ENCODE results near the gene TMEM54. TPM values are rescaled to one million over a fixed set of nuclear protein-coding genes. Genes with fewer than 3 reads are reported as not detected.

The TMEM54 gene, protein sequence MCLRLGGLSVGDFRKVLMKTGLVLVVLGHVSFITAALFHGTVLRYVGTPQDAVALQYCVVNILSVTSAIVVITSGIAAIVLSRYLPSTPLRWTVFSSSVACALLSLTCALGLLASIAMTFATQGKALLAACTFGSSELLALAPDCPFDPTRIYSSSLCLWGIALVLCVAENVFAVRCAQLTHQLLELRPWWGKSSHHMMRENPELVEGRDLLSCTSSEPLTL
- 10.5 TPM for total RNA-seq
- long read RNA-seq, transcript TMEM54-202 (6 exons, 999 nt), result major isoform, 11 of 13 reads
- long read RNA-seq, partial matches to known transcripts, result 0 of 13 reads
- long read RNA-seq, other reads (novel, unspliced or antisense), result 2 of 13 reads

DNA sequence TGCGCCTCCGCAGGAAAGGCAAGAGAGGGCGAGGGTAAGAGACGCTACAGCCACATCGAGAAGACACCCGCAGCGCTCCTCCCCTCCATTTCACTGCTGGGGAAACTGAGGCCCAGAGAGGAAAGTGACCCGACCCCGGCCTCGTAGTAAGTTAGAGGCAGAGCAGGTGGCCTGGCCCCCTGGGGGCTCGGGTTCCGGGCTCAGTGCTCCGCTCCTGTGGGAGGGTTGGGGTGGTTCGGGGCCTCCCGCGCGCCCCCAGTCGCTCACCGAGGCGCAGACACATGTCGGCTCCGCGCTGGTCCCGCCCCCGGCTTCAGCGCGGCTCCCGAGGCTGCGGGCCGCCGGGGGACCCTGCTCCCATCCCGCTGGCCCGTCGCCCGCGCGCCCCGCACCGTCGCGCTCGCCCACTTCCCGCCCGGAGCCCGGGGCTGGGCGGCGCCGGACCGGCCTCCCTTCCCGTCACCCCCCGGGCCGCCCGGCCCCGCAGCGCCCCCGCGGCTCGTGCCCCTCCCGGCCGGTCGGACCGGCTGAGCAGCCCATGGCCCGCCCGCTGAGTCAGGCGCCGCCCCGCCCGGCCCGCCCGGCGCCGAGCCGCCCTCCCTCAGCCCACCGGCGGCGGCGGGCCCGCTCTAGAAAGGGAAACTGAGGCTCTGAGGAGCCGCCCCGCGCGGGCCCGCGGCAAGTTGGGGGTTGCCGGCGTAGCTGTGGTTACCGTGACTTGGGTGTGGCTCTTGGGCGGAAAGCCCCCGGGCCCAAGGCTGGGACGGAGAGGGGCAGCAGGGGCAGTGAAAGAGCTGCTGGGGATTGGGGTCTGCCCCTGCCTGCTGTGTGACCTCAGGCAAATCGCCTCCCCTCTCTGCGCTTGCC, at the start of gene TMEM54:
Gene TMEM54, minus strand, starts transcription at position 434 of the 867 bp plus-strand sequence. Its CDS starts 151 bp downstream, at position 283.
- intact Hi-C loops (cut with DNase I), result no loop called here
- ATAC-seq (ENCODE audit: poor library complexity) (peak; percentile 86), DNase-seq (peak; percentile 64)

DNA sequence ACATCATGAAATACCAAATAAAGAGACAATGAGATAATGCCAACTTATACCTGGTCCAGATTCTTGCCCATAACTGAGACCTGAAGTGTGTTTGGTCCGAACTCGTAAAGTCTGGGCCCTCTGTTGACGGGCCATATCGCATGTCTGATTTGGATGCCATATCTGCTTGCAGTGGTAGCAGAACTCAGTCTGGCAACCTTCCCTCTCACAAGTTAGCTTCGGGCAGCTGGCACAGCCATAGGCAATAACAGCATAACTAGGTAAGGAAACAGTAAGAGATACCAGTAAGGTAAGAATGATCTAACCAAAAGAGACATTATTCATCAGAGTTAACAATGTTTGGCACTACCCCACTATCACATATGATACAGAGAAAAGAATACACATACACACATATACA, 48.3 kb upstream of the TMEM54 start:
- intact Hi-C loops (cut with DNase I), result no loop called here

DNA sequence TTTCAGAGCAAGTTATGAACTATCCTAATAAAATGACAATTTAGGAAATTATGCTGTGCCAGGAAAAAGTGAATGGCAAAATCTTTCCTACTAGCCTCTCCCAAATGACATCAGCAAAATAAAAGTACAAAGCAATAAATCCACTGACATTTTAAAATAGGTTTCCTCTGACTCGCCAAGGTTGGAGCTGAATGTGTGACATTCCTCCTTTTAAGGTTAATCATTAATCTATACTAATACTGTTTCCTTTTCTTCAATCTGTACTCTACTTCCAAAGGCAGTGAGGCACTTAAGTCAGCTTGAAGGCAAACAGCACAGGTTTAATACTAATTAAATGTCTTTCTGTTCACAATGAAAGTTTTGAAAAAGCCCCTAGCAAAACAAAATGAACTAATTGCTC, 47.7 kb upstream of the TMEM54 start:
- DNase-seq (no peak), ATAC-seq (ENCODE audit: poor library complexity) (no peak)
- intact Hi-C loops (cut with DNase I), result no loop called here

More for the DNA sequence above, 48.3 kb upstream of the TMEM54 start:
- ATAC-seq (ENCODE audit: poor library complexity) (peak; percentile 55), DNase-seq (no peak)

DNA sequence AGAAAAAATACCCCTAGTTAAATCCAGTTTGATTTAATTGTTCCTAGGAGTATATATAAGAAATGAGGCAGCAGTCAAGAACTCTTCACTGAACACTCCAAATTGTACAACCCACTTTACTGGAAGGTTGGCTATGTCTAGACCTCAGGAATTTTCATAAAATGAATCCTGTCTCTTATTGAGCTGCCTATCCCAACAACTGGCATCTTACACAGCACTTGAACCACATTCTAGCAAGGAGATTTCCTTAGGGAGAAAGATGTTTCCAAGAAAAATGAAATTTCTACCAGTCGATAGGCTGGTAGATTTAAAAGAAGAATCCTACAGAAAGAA, 47.2 kb upstream of the TMEM54 start:
- ATAC-seq (ENCODE audit: poor library complexity) (no peak), DNase-seq (no peak)
- intact Hi-C loops (cut with DNase I), result no loop called here

DNA sequence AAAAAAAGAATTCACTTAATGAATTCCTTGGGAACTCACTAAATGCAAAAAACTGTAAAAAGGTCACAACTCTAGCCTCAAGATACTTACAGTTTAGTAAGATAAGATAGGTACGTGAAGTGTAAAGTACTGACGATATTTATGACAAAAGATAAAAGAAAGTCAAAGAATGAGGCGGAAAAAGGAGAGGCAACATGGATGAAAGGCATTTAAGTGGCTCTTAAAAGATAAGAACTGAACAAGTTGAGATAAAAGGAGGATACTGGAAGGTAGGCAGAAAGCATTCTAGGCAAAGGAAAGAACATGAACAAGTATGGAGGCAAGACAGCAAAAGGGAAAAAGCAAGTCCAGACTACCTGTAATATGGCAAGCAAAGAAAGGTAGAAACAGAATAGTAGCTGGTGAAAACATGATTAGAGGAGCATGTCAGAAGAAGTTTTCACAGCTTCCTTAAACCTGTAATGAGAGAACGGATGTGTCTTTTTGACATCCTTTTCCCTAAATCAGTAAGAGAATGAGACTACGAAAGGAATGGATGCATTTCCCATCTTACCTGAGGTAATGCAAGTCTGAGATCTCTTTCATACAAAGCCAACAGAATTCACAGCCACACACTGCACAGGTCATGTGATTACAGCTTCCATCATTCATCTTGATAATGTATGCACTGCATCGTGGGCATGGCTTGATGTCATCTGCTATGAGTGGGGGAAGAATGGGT, 46.6 kb upstream of the TMEM54 start:
- DNase-seq (no peak), ATAC-seq (ENCODE audit: poor library complexity) (no peak)
- intact Hi-C loops (cut with DNase I), result no loop called here

DNA sequence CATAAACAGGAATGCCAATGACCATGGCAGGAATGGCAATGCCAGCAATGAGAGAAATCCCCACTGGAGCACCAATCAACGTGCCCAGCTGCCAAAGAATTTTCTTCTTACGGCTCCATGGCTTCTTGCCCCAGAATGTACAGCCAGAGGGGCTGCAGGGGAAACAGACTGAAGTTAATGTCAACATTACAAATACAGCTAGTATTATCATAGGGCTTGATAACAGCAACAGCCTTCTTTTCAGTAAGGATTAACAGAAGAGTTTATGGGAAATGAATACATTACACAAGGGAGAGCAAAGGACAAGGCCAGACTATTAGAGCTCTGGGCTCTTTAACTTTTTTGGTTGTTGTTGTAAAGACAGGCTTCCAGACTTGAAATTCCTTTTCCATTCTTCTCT, 45.2 kb upstream of the TMEM54 start:
- intact Hi-C loops (cut with DNase I), result no loop called here
- ATAC-seq (ENCODE audit: poor library complexity) (no peak), DNase-seq (no peak)

DNA sequence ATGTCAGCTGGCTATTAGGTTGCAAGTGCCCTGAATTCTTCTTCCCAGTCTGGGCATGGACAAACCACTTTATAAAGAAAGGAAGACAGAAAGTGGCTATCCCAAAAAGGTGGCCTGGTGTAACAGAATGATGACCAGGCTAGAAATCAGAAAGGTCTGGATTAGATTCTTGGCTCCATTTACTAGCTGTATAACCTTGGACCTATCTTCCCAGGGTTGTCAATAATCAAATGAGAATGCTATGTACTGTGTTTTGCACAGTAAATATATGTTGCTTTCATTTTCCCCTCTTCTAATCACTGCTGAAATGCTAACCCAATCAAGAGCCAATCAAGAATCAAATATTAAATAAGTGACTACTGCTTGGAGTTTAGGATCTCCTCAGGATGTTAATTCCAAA, 43.0 kb upstream of the TMEM54 start:
- DNase-seq (no peak), ATAC-seq (ENCODE audit: poor library complexity) (no peak)
- intact Hi-C loops (cut with DNase I), result no loop called here

DNA sequence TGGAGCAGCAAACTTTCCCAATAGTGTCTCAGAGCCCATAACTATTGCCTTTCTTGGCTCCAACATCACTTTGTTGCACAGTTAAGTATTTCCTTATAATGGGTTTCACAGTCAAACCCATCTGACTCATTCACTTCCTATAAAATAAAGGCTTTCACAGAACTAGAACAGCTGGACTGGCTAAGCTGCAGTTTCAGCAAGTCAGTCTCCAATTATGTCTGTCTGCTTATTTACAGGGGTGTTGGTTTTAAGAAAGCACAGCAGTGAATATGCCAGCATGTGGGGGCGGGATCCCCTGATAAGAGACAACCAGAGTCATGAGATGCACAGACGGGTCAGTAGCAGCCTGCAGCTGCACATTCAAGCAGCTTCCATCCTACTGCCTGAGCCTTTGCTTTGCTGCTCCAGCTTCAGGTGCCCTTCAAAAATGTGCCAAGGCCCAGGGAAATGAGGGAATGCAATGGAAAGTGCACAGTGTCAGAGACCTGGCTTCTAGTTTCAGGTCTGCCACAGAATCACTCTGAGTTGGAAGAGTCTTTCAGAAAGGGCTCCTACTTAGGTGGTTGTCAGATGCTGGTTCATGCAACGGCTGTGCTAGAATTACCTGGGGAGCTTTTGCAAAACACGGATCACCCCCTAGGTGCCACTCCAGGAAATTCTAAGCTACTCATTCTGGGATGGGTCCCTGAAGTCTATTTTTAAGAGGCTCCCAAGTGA, 38.6 kb upstream of the TMEM54 start:
- peak; percentile 73 for ATAC-seq (ENCODE audit: poor library complexity)
- intact Hi-C loops (cut with DNase I), result loop anchor here (10.0 kb wide), 1 partner anchor 145 kb away; the partner anchor contains the start of gene AZIN2
- peak; percentile 62 for DNase-seq

DNA sequence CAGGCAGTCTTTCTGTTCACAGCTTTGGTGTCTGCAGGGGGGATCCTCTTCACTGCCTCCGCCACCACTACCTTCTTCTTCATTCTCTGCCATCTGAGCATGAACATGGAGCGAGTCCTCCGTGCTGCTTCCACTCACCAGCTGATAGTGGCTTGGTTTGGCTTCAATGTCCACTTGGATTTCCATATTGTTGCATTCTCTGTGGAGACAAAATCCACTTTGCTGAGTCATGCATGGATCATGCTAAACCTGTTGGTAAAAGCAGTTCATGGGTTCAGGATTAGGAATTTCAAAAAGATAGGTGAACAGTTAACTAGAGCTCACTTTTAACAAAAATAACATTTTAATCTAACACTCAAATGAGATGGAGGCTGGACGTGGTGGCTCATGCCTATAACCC, 35.9 kb upstream of the TMEM54 start:
- no peak for ATAC-seq (ENCODE audit: poor library complexity)
- intact Hi-C loops (cut with DNase I), result loop anchor here (10.0 kb wide), 1 partner anchor 148 kb away; the partner anchor contains the start of gene AZIN2
- DNase-seq, result no peak

DNA sequence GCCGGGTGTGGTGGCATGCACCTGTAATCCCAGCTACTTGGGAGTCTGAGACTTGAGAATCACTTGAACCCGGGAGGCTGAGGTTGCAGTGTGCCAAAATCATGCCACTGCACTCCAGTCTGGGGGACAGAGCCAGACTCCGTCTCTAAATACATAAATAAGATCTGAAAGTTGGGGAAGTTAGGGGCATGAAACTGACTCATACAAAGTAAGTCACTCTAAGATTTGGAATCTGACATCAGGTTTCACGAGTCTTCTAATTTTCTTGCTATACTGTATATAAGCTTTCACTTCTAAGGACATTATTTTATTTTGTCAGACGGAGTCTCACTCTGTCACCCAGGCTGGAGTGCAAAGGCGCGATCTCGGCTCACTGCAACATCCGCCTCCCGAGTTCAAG, 33.3 kb upstream of the TMEM54 start:
- intact Hi-C loops (cut with DNase I), result loop anchor here (5.0 to 10.0 kb wide), 2 partner anchors 123 to 150 kb away; partner anchors contain the start of gene AZIN2
- DNase-seq (no peak), ATAC-seq (ENCODE audit: poor library complexity) (no peak)

DNA sequence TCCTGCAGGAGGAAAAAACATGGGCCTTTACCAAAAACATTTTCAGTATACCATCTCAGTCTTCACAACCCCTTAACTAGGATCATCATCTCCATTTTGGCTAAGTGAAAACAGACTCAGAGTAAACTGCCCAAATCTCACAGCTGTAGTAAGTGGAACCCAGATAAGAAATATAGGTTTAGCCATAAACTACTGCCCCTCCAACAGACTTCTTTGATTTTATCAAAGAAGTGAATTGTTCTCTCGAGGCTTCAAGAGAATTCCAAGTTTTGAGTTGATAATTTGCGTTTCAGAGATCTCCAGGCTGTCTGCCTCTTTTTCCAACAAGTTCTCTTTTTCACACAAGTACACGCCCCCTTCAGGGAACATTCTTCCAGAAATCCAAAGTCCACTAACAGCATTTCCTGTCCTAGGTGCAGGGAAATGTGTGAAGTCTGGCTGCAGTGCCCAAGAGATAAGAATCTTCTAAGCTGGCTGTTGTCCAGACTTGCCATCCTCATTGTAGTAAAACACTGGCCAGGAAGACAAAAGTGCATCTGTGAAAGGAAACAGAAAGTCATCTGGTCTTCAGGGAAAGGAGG, 32.6 kb upstream of the TMEM54 start:
- intact Hi-C loops (cut with DNase I), result loop anchor here (5.0 to 10.0 kb wide), 2 partner anchors 123 to 151 kb away; partner anchors contain the start of gene AZIN2
- DNase-seq (no peak), ATAC-seq (ENCODE audit: poor library complexity) (peak; percentile 48)

DNA sequence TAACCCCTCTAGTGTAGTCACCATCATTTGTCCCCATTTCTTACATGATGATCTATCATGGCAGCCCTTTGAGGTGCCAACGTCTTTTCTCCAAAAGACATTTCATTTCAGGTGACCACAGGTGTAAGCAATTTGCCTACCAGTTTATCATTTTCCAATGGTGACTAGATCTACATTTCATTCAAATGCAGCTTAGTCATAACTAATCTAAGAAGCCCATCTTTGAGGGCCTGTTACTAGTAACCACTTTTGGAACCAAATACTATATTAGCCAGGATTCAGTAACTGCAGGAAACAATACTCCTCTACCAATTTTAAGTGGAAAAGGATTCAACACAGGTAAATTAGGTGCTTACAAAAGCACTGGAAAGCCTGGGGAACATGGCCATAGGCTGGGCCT, 30.6 kb upstream of the TMEM54 start:
- ATAC-seq (ENCODE audit: poor library complexity) (no peak), DNase-seq (no peak)
- intact Hi-C loops (cut with DNase I), result loop anchor here (5.0 to 10.0 kb wide), 2 partner anchors 126 to 153 kb away; partner anchors contain the start of gene AZIN2

DNA sequence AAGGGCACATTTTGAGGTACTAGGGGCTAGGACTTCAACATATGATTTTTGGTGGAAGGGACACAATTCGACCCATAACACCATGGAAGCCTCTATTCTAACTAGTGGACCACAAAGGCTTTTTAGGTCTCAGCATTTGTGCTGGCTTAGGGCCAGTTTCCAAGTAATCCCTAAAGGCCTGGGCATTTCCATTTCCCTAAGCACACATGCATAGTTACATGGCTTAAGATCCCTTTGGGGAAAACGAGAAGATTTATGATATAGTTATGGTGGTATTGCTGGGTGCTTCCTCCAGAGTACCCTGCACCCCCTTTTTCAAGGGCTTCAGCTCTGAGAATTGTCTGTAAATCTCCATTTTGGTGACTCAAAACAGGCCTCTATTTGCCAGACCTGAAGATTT, 28.2 kb upstream of the TMEM54 start:
- intact Hi-C loops (cut with DNase I), result no loop called here
- no peak for DNase-seq
- ATAC-seq (ENCODE audit: poor library complexity), result no peak

DNA sequence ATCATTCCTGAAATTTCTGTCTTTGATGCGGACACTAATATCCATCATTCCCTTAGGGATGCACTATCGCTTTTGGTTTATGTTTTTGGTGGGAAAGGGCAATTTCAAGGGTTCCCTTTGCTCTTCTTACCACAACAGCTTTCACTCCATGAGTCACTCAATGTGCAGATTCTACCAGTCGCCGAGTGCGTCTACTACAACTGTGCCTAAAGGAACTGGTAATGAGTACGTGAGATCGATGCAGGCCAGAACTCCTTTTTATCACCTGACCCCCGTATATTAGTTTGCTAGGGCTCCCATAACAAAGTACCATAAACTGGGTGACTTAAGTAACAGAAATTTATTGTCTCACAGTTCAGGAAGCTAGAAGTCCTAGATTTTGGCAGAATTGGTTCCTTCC, 27.5 kb upstream of the TMEM54 start:
- intact Hi-C loops (cut with DNase I), result no loop called here
- ATAC-seq (ENCODE audit: poor library complexity), result no peak

DNA sequence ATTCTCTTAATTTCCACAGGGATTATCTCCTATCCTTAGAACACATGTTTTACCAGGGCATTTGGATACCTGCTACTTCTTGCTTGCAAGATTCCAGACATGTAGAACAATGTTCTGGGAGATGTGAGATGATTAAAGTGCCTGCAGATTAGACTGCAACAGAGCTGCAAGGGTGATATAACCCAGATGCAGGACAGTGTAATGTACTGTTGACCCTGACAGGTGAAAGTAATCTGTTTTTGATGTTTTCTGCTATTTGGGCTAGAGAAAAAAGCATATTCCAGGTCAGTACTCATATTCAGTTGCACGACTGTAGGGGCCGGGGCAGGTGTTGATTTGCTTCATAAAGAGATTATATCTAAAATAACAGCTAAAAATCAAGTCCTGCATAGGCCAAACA, 27.1 kb upstream of the TMEM54 start:
- intact Hi-C loops (cut with DNase I), result no loop called here
- ATAC-seq (ENCODE audit: poor library complexity) (no peak), DNase-seq (no peak)

More for the DNA sequence above, 27.5 kb upstream of the TMEM54 start:
- DNase-seq, result no peak

DNA sequence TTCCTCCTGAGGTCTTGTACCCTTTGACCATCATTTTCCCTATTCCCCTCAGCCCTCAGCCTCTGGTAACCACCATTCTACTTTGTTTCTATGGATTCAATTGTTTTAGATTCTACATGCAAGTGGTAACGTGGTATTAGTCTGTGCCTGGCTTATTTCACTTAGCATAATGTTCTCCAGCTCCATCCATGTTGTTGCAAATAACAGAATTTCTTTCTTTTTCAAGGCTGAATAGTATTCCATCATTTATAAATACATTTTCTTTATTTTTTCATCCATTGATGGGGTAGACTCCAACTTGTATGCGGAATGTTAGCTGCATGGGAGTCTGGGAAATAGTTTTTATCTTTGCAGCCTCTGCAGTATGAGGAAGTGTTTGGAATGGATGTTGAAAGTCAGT, 26.3 kb upstream of the TMEM54 start:
- intact Hi-C loops (cut with DNase I), result no loop called here
- ATAC-seq (ENCODE audit: poor library complexity) (no peak), DNase-seq (no peak)

DNA sequence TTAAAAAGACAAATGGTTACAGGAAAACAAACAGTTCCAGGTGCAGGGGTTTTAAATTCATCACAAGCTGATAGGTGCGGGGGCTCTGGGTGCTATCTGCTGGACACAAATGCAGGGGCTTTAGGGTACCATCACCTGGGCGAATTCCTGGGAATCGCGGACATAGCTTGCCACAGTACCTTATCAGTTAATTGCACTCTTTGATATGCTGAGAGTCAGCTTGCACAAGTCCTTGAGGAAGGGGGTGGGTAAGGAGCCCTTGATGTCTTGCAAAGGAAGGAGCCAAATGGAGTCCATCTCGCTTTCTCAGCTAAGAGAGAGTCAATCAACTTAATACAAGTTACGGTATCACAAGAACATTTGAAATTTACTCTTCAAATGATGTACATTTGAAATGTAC, 25.4 kb upstream of the TMEM54 start:
- ATAC-seq (ENCODE audit: poor library complexity) (no peak), DNase-seq (no peak)
- intact Hi-C loops (cut with DNase I), result no loop called here
